Endodermal cell (in vitro differentiated cells): ENCODE measurements around the gene TMEM141. TPM values are rescaled to one million over a fixed set of nuclear protein-coding genes. Genes with fewer than 3 reads are reported as not detected.
"Not testable (repeated sequence)": the region's sequence is repeated elsewhere in the genome, so short reads cannot be mapped to it uniquely, and the experiment has no call there.

Experiments used
- DNase-seq: peaks from one replicate; pipeline ENCODE4 v3.0.0-alpha.2; 2017
- H3K27ac ChIP-seq: 2 replicates; pipeline ENCODE4 v1.5.1; 2013; ENCODE audit warnings: mild to moderate bottlenecking, low read depth, low read length, moderate library complexity
- H3K27me3 ChIP-seq: 2 replicates; pipeline ENCODE4 v1.6.1; 2013; ENCODE audit warnings: mild to moderate bottlenecking, low read length, moderate library complexity; ENCODE audit not compliant: insufficient read depth, control insufficient read depth, poor library complexity, severe bottlenecking
- H3K36me3 ChIP-seq: 2 replicates; pipeline ENCODE4 v1.7.0; 2013; ENCODE audit warnings: mild to moderate bottlenecking, low read length, moderate library complexity; ENCODE audit not compliant: control insufficient read depth, insufficient read depth
- H3K4me1 ChIP-seq: one replicate; pipeline ENCODE4 v1.7.0; 2013; ENCODE audit warnings: low read length; ENCODE audit not compliant: control insufficient read depth, insufficient read depth
- H3K4me3 ChIP-seq: 2 replicates; pipeline ENCODE4 v1.5.1; 2013; ENCODE audit warnings: mild to moderate bottlenecking, low read length, moderate library complexity
- H3K9ac ChIP-seq: 2 replicates; pipeline ENCODE4 v1.6.1; 2013; ENCODE audit warnings: mild to moderate bottlenecking, low read length, moderate library complexity; ENCODE audit not compliant: poor library complexity, severe bottlenecking; ENCODE audit errors: extremely low read depth
- H3K9me3 ChIP-seq: 2 replicates; pipeline ENCODE4 v1.6.1; 2013; ENCODE audit warnings: mild to moderate bottlenecking, low read length, moderate library complexity; ENCODE audit not compliant: control insufficient read depth
- H3K27ac Mint-ChIP-seq: 2 replicates; pipeline ENCODE4 v1.8.0; 2020; ENCODE audit warnings: mixed read lengths
- H3K27me3 Mint-ChIP-seq: 2 replicates; pipeline ENCODE4 v1.8.0; 2021; ENCODE audit warnings: mild to moderate bottlenecking, mixed read lengths; ENCODE audit not compliant: insufficient read depth
- H3K36me3 Mint-ChIP-seq: 2 replicates; pipeline ENCODE4 v1.8.0; 2020; ENCODE audit warnings: low read depth, mixed read lengths
- H3K4me1 Mint-ChIP-seq: 2 replicates; pipeline ENCODE4 v1.8.0; 2020; ENCODE audit warnings: mixed read lengths
- H3K4me3 Mint-ChIP-seq: 2 replicates; pipeline ENCODE4 v1.8.0; 2020; ENCODE audit warnings: mild to moderate bottlenecking, moderate library complexity, mixed read lengths
- H3K9me3 Mint-ChIP-seq: 2 replicates; pipeline ENCODE4 v1.8.0; 2020; ENCODE audit warnings: mild to moderate bottlenecking, mixed read lengths
- WGBS, 2 experiments: methylation state at CpG; one replicate each; pipeline versions ENCODE4 v1.1.5 to v1.1.7; 2013; ENCODE audit warnings: missing lambda C conversion rate in 2 of 2, mixed read lengths in 1 of 2; ENCODE audit not compliant: insufficient coverage in 1 of 2, insufficient read length in 1 of 2; 5-methylcytosine and 5-hydroxymethylcytosine counted together
- total RNA-seq, 2 donors: library from RNA; stranded (reverse); fragmentation: NEBNext Ultra II Directional in 1 of 2; extraction: Animal tissue kit (Norgen Biotek cat#: 25700) in 1 of 2; gene quantifications; 2 replicates in 1 of 2; 3 replicates in 1 of 2; pipeline ENCODE4 v1.2.1, GENCODE V29; 2021
- TF ChIP-seq, protein P1 (sequence below): fragments of 200-600 bp; sonication (generic); conservative IDR thresholded peaks from 2 replicates; pipeline ENCODE4 v1.5.0; 2021; ENCODE audit warnings: antibody characterized with exemption, mild to moderate bottlenecking

TMEM141 gene
- total RNA-seq, 2 donors from 2014 or later: 215 to 339 TPM

DNA sequence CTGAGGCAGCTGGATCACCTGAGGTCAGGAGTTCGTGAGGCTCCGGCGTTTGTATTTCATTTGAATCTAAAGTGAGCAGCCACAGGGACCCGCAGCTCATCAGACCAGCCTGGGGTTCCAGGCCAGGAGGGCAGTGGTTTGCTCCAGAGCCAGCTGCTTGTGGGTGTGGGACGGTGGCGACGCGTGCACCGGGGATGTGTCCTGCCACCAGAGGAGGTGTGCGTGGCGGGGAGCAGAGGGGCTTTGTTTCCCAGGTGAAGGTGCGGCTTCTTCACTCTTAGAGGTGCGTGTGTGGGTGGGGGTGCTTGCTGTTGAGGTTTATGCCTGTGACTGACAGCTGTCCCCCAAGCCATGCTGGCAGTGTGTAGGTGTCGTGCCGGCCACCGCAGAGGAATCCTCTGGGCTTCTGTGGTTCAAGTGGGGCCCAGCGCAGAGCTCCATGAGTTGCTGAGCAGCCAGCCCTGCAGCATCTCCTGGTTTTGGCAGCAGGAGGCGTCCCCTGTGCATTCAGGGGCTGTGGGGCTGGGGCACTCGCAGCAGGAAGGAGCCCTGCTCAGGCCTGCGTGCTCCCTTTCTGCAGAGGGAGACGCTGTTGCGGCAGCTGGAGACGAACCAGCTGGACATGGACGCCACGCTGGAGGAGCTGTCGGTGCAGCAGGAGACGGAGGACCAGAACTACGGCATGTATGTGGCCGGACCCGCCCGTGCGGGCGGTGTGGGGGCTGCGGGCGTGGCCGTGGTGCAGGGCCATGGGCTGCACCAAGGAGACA is 44.2 kb downstream of the TMEM141 start:
- 96 to 98% methylated on average over 29 to 36 of the region's 36 CpGs for WGBS, 2 experiments
- Mint-ChIP-seq H3K4me1 (peaks cover 4% of the 10 kb centered on the region), H3K36me3 (peaks cover 42% of the 10 kb centered on the region), H3K27ac (no peak overlapping the region), H3K9me3 (no peaks in the 10 kb centered on the region), H3K4me3 (no peak overlapping the region), H3K27me3 (no peaks in the 10 kb centered on the region)
- TF ChIP-seq, protein P1, sequence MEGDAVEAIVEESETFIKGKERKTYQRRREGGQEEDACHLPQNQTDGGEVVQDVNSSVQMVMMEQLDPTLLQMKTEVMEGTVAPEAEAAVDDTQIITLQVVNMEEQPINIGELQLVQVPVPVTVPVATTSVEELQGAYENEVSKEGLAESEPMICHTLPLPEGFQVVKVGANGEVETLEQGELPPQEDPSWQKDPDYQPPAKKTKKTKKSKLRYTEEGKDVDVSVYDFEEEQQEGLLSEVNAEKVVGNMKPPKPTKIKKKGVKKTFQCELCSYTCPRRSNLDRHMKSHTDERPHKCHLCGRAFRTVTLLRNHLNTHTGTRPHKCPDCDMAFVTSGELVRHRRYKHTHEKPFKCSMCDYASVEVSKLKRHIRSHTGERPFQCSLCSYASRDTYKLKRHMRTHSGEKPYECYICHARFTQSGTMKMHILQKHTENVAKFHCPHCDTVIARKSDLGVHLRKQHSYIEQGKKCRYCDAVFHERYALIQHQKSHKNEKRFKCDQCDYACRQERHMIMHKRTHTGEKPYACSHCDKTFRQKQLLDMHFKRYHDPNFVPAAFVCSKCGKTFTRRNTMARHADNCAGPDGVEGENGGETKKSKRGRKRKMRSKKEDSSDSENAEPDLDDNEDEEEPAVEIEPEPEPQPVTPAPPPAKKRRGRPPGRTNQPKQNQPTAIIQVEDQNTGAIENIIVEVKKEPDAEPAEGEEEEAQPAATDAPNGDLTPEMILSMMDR: no peak
- H3K9me3 ChIP-seq: no peaks in the 10 kb centered on the region
- H3K27ac ChIP-seq: no peak overlapping the region
- H3K9ac ChIP-seq: no peak overlapping the region
- no peak overlapping the region for H3K4me3 ChIP-seq
- no peaks in the 10 kb centered on the region for H3K27me3 ChIP-seq
- H3K36me3 ChIP-seq: peaks cover 28% of the 10 kb centered on the region
- no peak for DNase-seq
- H3K4me1 ChIP-seq: peaks cover 4% of the 10 kb centered on the region

DNA sequence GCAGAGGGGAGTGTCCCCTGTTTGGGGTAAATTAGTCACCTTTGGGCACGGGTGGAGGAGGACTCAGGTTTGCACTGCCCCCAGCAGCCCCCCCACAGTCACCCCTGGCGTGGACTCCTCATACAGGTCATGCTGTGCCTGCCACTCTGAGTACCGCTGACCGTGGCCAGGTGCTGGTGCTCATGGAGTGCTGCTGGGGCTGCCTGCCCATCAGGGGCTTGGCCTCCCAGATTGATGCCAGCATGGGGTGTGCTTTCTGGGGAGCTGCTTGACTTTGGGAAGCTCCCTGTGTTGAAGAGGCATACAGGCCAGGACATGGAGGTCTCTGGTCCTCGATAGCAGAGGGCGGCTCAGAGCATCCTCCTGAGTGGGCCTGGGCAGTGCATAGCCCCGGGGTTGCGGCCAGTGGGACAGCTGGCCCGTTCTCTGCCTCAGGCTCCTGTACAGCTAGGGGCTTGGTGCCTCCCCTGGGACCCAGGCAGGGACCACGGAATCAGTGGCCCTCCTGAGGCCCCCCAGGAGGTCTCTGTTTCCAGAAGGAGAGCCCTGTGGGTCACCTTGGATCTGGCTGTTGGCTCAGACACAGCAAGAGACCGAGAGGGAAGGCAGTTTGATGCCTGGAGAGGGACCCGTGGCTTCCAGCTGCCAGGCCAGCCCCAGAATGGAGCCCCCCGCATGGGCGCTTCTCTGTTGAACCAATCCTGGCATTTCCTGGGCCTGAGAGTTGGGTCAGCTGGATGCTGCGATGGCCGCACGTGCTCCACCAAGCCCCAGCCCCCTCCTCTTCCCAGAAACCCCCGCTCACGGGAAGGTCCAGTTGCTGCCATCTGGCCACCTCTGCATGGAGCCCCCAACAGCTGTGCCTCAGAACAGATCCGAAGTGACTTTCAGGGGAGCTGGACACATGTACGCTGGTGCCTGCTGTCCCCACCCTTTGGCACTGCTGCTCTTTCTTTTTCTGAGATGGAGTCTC is 45.1 kb downstream of the TMEM141 start:
- 91 to 99% methylated on average over 12 to 21 of the region's 21 CpGs for WGBS, 2 experiments
- no peak overlapping the region for H3K27ac Mint-ChIP-seq
- peaks cover 8% of the 10 kb centered on the region for H3K4me1 Mint-ChIP-seq
- H3K4me1 ChIP-seq: peaks cover 6% of the 10 kb centered on the region
- H3K27me3 Mint-ChIP-seq: no peaks in the 10 kb centered on the region
- no peak overlapping the region for H3K4me3 ChIP-seq
- peaks cover 34% of the 10 kb centered on the region for H3K36me3 Mint-ChIP-seq
- H3K9me3 ChIP-seq: no peaks in the 10 kb centered on the region
- no peak overlapping the region for H3K9ac ChIP-seq
- peaks cover 20% of the 10 kb centered on the region for H3K36me3 ChIP-seq
- H3K27ac ChIP-seq: peak overlapping the region; percentile 38
- H3K27me3 ChIP-seq: no peaks in the 10 kb centered on the region
- TF ChIP-seq, protein P1: no peak
- no peaks in the 10 kb centered on the region for H3K9me3 Mint-ChIP-seq
- DNase-seq: no peak
- no peak overlapping the region for H3K4me3 Mint-ChIP-seq

DNA sequence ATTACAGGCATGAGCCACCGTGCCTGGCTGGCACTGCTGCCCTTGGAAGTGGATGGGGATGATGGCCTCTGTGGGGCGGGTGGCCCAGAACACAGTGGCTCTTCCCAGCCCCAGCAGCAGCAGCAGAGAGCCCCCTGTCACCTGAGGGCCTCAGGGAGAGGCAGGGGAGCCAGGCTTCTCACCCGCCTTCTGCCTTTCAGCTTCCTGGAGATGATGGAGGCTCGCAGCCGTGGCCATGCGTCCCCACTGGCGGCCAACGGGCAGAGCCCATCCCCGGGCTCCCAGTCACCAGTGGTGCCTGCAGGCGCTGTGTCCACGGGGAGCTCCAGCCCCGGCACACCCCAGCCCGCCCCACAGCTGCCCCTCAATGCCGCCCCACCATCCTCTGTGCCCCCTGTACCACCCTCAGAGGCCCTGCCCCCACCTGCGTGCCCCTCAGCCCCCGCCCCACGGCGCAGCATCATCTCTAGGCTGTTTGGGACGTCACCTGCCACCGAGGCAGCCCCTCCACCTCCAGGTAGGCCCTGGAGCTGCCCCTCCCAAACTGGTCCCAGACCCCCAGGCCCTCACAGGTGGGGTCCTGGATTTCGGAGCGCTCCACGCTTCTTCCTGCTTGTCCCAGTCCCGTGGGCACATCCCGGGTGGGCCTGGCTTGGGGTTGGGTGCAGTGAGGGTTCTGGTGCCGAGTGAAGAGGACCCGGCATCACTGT is 46.2 kb downstream of the TMEM141 start:
- TF ChIP-seq, protein P1: no peak

DNA sequence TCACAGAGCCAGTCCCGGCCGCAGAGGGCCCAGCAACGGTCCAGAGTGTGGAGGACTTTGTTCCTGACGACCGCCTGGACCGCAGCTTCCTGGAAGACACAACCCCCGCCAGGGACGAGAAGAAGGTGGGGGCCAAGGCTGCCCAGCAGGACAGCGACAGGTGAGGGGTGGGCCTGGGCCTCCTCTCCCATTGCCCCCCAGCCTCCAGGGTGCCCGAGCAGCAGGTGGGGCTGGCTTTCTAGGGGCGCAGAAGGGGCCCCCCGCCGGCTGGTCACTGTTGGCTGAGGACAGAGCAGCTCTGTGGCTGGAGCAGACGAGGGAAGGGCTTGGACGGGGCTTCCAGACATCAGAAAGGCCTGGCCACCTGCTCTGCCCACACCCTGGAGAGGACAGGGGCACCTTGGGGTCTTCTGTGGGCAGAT is 46.7 kb downstream of the TMEM141 start:
- not testable (repeated sequence) for H3K27me3 Mint-ChIP-seq, H3K27ac ChIP-seq, H3K4me3 Mint-ChIP-seq, DNase-seq, H3K9me3 ChIP-seq, H3K27me3 ChIP-seq, H3K27ac Mint-ChIP-seq, H3K9ac ChIP-seq, H3K36me3 ChIP-seq, H3K4me3 ChIP-seq, H3K9me3 Mint-ChIP-seq, H3K4me1 ChIP-seq
- H3K36me3 Mint-ChIP-seq: peaks cover 20% of the 10 kb centered on the region
- peaks cover 10% of the 10 kb centered on the region for H3K4me1 Mint-ChIP-seq
- WGBS, 2 experiments: 96% methylated on average over 10 to 15 of the region's 15 CpGs

More for the DNA sequence above, 46.2 kb downstream of the TMEM141 start:
- Histone ChIP-seq H3K4me3 (no peak overlapping the region), H3K36me3 (peaks cover 9% of the 10 kb centered on the region), H3K9me3 (no peaks in the 10 kb centered on the region), H3K9ac (no peak overlapping the region), H3K27ac (no peak overlapping the region), H3K27me3 (no peaks in the 10 kb centered on the region), H3K4me1 (peaks cover 10% of the 10 kb centered on the region)
- DNase-seq: no peak
- no peaks in the 10 kb centered on the region for H3K9me3 Mint-ChIP-seq
- no peak overlapping the region for H3K27ac Mint-ChIP-seq
- no peak overlapping the region for H3K4me3 Mint-ChIP-seq
- H3K36me3 Mint-ChIP-seq: peaks cover 24% of the 10 kb centered on the region
- no peaks in the 10 kb centered on the region for H3K27me3 Mint-ChIP-seq
- peaks cover 10% of the 10 kb centered on the region for H3K4me1 Mint-ChIP-seq
- WGBS, 2 experiments: 91 to 100% methylated on average over 7 to 27 of the region's 27 CpGs
